Measurements from ENCODE around the gene STAC.

GRCh38 chr3:36405190-36405589, 24.9 kb downstream of the STAC start:
- TF ChIP-seq CTCF (IDR thresholded peaks at IDR 0.05; ENCODE audit: insufficient read depth, low read depth, low read length) (no peak), EZH2 (IDR thresholded peaks at IDR 0.05; ENCODE audit: insufficient read depth, low read length) (no peak)
